Measurements from ENCODE around the gene GAS7. TPM values are rescaled to one million over a fixed set of nuclear protein-coding genes. Genes with fewer than 3 reads are reported as not detected.
A peak's percentile ranks its signal among the peaks of the same experiment; 100 is the strongest.

GAS7 gene
- total and polyA plus RNA-seq, 4 donors: 9.0 to 112 (median 46.1) TPM

GRCh38 chr17:10029129-10029528 is 169.3 kb downstream of the GAS7 start:
- ATAC-seq (ENCODE audit: insufficient read depth, low FRiP score): no peak

GRCh38 chr17:10025976-10026901 is 172.2 kb downstream of the GAS7 start:
- H3K36me3 ChIP-seq (ENCODE audit: control insufficient read depth in 4 of 4, insufficient read depth in 4 of 4, low read length in 4 of 4): peaks cover 0 to 4% (median 0%) of the 10 kb centered on the region in 4 donors
- 55 to 68% methylated on average over 21 of the region's 21 CpGs for WGBS, 2 donors
- peaks cover 0 to 12% (median 0%) of the 10 kb centered on the region in 3 donors for H3K27me3 ChIP-seq (ENCODE audit: control insufficient read depth in 3 of 3, insufficient read depth in 3 of 3, low read length in 2 of 3)
- peaks cover 0 to 2% (median 0%) of the 10 kb centered on the region in 4 donors for H3K9me3 ChIP-seq (ENCODE audit: control insufficient read depth in 4 of 4, insufficient read depth in 3 of 4, low read length in 3 of 4)
- no peak for ATAC-seq (ENCODE audit: insufficient read depth, low FRiP score)
- no peak overlapping the region for H3K9ac ChIP-seq (ENCODE audit: insufficient read depth in 1 of 2, low read length in 2 of 2)
- H3K4me3 ChIP-seq: no peak overlapping the region
- peak; percentile 59 to 73 (median 65) for DNase-seq
- peaks cover 0 to 23% (median 14%) of the 10 kb centered on the region in 5 donors for H3K4me1 ChIP-seq (ENCODE audit: control insufficient read depth in 5 of 5, insufficient read depth in 5 of 5, low read length in 5 of 5)
- TF ChIP-seq, protein P1, sequence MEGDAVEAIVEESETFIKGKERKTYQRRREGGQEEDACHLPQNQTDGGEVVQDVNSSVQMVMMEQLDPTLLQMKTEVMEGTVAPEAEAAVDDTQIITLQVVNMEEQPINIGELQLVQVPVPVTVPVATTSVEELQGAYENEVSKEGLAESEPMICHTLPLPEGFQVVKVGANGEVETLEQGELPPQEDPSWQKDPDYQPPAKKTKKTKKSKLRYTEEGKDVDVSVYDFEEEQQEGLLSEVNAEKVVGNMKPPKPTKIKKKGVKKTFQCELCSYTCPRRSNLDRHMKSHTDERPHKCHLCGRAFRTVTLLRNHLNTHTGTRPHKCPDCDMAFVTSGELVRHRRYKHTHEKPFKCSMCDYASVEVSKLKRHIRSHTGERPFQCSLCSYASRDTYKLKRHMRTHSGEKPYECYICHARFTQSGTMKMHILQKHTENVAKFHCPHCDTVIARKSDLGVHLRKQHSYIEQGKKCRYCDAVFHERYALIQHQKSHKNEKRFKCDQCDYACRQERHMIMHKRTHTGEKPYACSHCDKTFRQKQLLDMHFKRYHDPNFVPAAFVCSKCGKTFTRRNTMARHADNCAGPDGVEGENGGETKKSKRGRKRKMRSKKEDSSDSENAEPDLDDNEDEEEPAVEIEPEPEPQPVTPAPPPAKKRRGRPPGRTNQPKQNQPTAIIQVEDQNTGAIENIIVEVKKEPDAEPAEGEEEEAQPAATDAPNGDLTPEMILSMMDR (IDR thresholded peaks at IDR 0.05; ENCODE audit: control extremely low read depth, extremely low read depth): no peak
- no peak overlapping the region for H3K27ac ChIP-seq (ENCODE audit: low read depth in 1 of 2, low read length in 1 of 2)

More at GRCh38 chr17:10029129-10029528, 169.3 kb downstream of the GAS7 start:
- H3K9ac ChIP-seq (ENCODE audit: insufficient read depth in 1 of 2, low read length in 2 of 2): no peak overlapping the region
- no peaks in the 10 kb centered on the region for H3K9me3 ChIP-seq (ENCODE audit: control insufficient read depth in 4 of 4, insufficient read depth in 3 of 4, low read length in 3 of 4)
- TF ChIP-seq, protein P1 (IDR thresholded peaks at IDR 0.05; ENCODE audit: control extremely low read depth, extremely low read depth): no peak
- peaks cover 0 to 17% (median 0%) of the 10 kb centered on the region in 3 donors for H3K27me3 ChIP-seq (ENCODE audit: control insufficient read depth in 3 of 3, insufficient read depth in 3 of 3, low read length in 2 of 3)
- no peaks in the 10 kb centered on the region for H3K36me3 ChIP-seq (ENCODE audit: control insufficient read depth in 4 of 4, insufficient read depth in 4 of 4, low read length in 4 of 4)
- no peak overlapping the region for H3K27ac ChIP-seq (ENCODE audit: low read depth in 1 of 2, low read length in 1 of 2)
- WGBS, 2 donors: 54 to 69% methylated on average over 7 of the region's 7 CpGs
- peaks cover 0 to 47% (median 28%) of the 10 kb centered on the region in 5 donors for H3K4me1 ChIP-seq (ENCODE audit: control insufficient read depth in 5 of 5, insufficient read depth in 5 of 5, low read length in 5 of 5)
- no peak overlapping the region for H3K4me3 ChIP-seq
- no peak for DNase-seq

- Histone ChIP-seq H3K9me3 (ENCODE audit: control insufficient read depth in 4 of 4, insufficient read depth in 3 of 4, low read length in 3 of 4) (peaks cover 0 to 2% (median 0%) of the 10 kb centered on the region in 4 donors), H3K27ac (ENCODE audit: low read depth in 1 of 2, low read length in 1 of 2) (no peak overlapping the region), H3K4me3 (no peak overlapping the region), H3K9ac (ENCODE audit: insufficient read depth in 1 of 2, low read length in 2 of 2) (no peak overlapping the region), H3K36me3 (ENCODE audit: control insufficient read depth in 4 of 4, insufficient read depth in 4 of 4, low read length in 4 of 4) (peaks cover 0 to 4% (median 0%) of the 10 kb centered on the region in 4 donors), H3K4me1 (ENCODE audit: control insufficient read depth in 5 of 5, insufficient read depth in 5 of 5, low read length in 5 of 5) (peaks cover 0 to 23% (median 13%) of the 10 kb centered on the region in 5 donors), H3K27me3 (ENCODE audit: control insufficient read depth in 3 of 3, insufficient read depth in 3 of 3, low read length in 2 of 3) (peaks cover 0 to 15% (median 0%) of the 10 kb centered on the region in 3 donors)
- 94% methylated on average over 6 of the region's 6 CpGs for WGBS, 2 donors
- ATAC-seq (ENCODE audit: insufficient read depth, low FRiP score) (no peak), DNase-seq (no peak)
- TF ChIP-seq, protein P1 (IDR thresholded peaks at IDR 0.05; ENCODE audit: control extremely low read depth, extremely low read depth): no peak
These were observed 173.2 kb downstream of the GAS7 start for GRCh38 chr17:10025224-10025623.
